IMR-90 (cell line): ENCODE measurements around the gene VEPH1. TPM values are rescaled to one million over a fixed set of nuclear protein-coding genes. Genes with fewer than 3 reads are reported as not detected.

Source experiments
- ATAC-seq: fragments of 200-7000 bp; cut with Tn5 transposase; 2 replicates; pipeline ENCODE4 v1.9.1; 2020; ENCODE audit warnings: low read depth, mild to moderate bottlenecking, moderate library complexity
- BruUV-seq: library from RNA; stranded (reverse); fragments of 400-500 nt; replicated peaks from 2 replicates; lab custom pipeline; 2021; lab: Mats Ljungman, UMichigan
- CTCF ChIA-PET: fragments of 300-600 bp; formaldehyde crosslinking; extraction: SDS; loops from one replicate; lab custom pipeline; 2021; ENCODE audit warnings: antibody characterized with exemption; lab: Yijun Ruan, JAX
- POLR2A ChIA-PET: fragments of 300-600 bp; sonication (Branson Sonifier 250); formaldehyde crosslinking; loops from one replicate; lab custom pipeline; 2022; ENCODE audit warnings: antibody characterized with exemption; ENCODE audit not compliant: unreplicated experiment; lab: Charles Lee
- DNase-seq: peaks from one replicate; pipeline ENCODE4 v3.0.0; 2013
- H2AFZ ChIP-seq: replicated peaks from 2 replicates; pipeline ENCODE3; 2013; ENCODE audit warnings: low read length, mild to moderate bottlenecking; ENCODE audit not compliant: poor library complexity
- H2AK5ac ChIP-seq: 2 replicates; pipeline ENCODE4 v1.6.1; 2013; ENCODE audit warnings: low read depth, low read length, inconsistent platforms
- H2AK9ac ChIP-seq: replicated peaks from 2 replicates; pipeline ENCODE3; 2013; ENCODE audit warnings: mild to moderate bottlenecking, low read depth, low read length, moderate library complexity; ENCODE audit not compliant: poor library complexity
- H2BK120ac ChIP-seq: 2 replicates; pipeline ENCODE4 v1.6.1; 2013; ENCODE audit warnings: low read depth, low read length, inconsistent platforms
- H2BK15ac ChIP-seq: 3 replicates; pipeline ENCODE4 v1.6.1; 2013; ENCODE audit warnings: low read depth, low read length, inconsistent platforms
- H2BK20ac ChIP-seq: 2 replicates; pipeline ENCODE4 v1.6.1; 2013; ENCODE audit warnings: low read depth, mild to moderate bottlenecking, inconsistent platforms, low read length, moderate library complexity
- H2BK5ac ChIP-seq: 2 replicates; pipeline ENCODE4 v1.6.1; 2013; ENCODE audit warnings: mild to moderate bottlenecking, low read depth, low read length, inconsistent platforms; ENCODE audit not compliant: poor library complexity, severe bottlenecking
- H3K14ac ChIP-seq: replicated peaks from 2 replicates; pipeline ENCODE4 v1.6.1; 2013; ENCODE audit warnings: low read depth, low read length, inconsistent platforms
- H3K18ac ChIP-seq: 2 replicates; pipeline ENCODE4 v1.6.1; 2013; ENCODE audit warnings: low read depth, low read length, control low read depth
- H3K23ac ChIP-seq: 2 replicates; pipeline ENCODE4 v1.6.1; 2013; ENCODE audit warnings: low read depth, low read length, inconsistent platforms
- H3K27ac ChIP-seq: 2 replicates; pipeline ENCODE4 v1.5.1; 2013; ENCODE audit warnings: mild to moderate bottlenecking, control low read depth, low read length; ENCODE audit not compliant: insufficient read depth
- H3K27me3 ChIP-seq: 2 replicates; pipeline ENCODE4 v1.6.1; 2013; ENCODE audit warnings: low read length; ENCODE audit not compliant: control insufficient read depth, insufficient read depth
- H3K36me3 ChIP-seq: 2 replicates; pipeline ENCODE4 v1.6.1; 2013; ENCODE audit warnings: low read length, mixed read lengths; ENCODE audit not compliant: control insufficient read depth, insufficient read depth
- H3K4ac ChIP-seq: 2 replicates; pipeline ENCODE4 v1.6.1; 2013; ENCODE audit warnings: low read depth, low read length, inconsistent platforms
- H3K4me1 ChIP-seq: 2 replicates; pipeline ENCODE4 v1.6.1; 2013; ENCODE audit warnings: low read length, mixed read lengths; ENCODE audit not compliant: control insufficient read depth, insufficient read depth
- H3K4me2 ChIP-seq: 2 replicates; pipeline ENCODE4 v1.6.1; 2013; ENCODE audit warnings: low read depth, mild to moderate bottlenecking, control low read depth, low read length, moderate library complexity
- H3K4me3 ChIP-seq: 2 replicates; pipeline ENCODE4 v1.5.1; 2013; ENCODE audit warnings: low read depth, mild to moderate bottlenecking, control low read depth, low read length, moderate library complexity; ENCODE audit not compliant: insufficient read depth
- H3K56ac ChIP-seq: 2 replicates; pipeline ENCODE4 v1.6.1; 2013; ENCODE audit warnings: low read length, inconsistent platforms; ENCODE audit not compliant: insufficient read depth; ENCODE audit errors: extremely low read depth
- H3K79me1 ChIP-seq, 2 experiments: 2 replicates each; pipeline ENCODE4 v1.6.1; 2013; ENCODE audit warnings: low read length in 2 of 2, inconsistent platforms in 1 of 2, low read depth in 1 of 2
- H3K9ac ChIP-seq: 2 replicates; pipeline ENCODE4 v1.6.1; 2013; ENCODE audit warnings: low read depth, low read length, control low read depth
- H3K9me1 ChIP-seq: 2 replicates; pipeline ENCODE4 v1.6.1; 2013; ENCODE audit warnings: low read length, inconsistent platforms; ENCODE audit not compliant: insufficient read depth
- H3K9me3 ChIP-seq: 2 replicates; pipeline ENCODE4 v1.6.1; 2013; ENCODE audit warnings: low read length; ENCODE audit not compliant: control insufficient read depth, insufficient read depth
- H4K20me1 ChIP-seq: 2 replicates; pipeline ENCODE4 v1.6.1; 2013; ENCODE audit warnings: low read length, inconsistent platforms; ENCODE audit not compliant: insufficient read depth
- H4K5ac ChIP-seq: 2 replicates; pipeline ENCODE4 v1.6.1; 2013; ENCODE audit warnings: mild to moderate bottlenecking, low read depth, low read length, control low read depth
- H4K8ac ChIP-seq, 2 experiments: 2 replicates each; pipeline ENCODE4 v1.6.1; 2013; ENCODE audit warnings: low read depth in 2 of 2, low read length in 2 of 2, control low read depth in 1 of 2, inconsistent platforms in 1 of 2
- H4K91ac ChIP-seq: 2 replicates; pipeline ENCODE4 v1.6.1; 2013; ENCODE audit warnings: low read depth, low read length, inconsistent platforms; ENCODE audit not compliant: insufficient read depth
- BHLHE40 ChIP-seq: fragments of 150-350 bp; IDR thresholded peaks from 2 replicates; pipeline ENCODE4 v1.6.1; 2016; ENCODE audit warnings: mild to moderate bottlenecking, low read depth, low read length
- CEBPB ChIP-seq: IDR thresholded peaks from 2 replicates; pipeline ENCODE4 v1.6.1; 2012; ENCODE audit warnings: low read depth, low read length, improper control_type of control experiment
- CHD1 ChIP-seq: IDR thresholded peaks from 2 replicates; pipeline ENCODE4 v1.6.1; 2012; ENCODE audit warnings: low read depth, low read length, improper control_type of control experiment
- ELK1 ChIP-seq: fragments of 150-350 bp; IDR thresholded peaks from 2 replicates; pipeline ENCODE4 v1.6.1; 2016; ENCODE audit warnings: low read depth, mild to moderate bottlenecking, low read length, moderate library complexity, borderline replicate concordance
- MAFK ChIP-seq: IDR thresholded peaks from 2 replicates; pipeline ENCODE4 v1.6.1; 2012; ENCODE audit warnings: low read depth, low read length, improper control_type of control experiment
- MAZ ChIP-seq: IDR thresholded peaks from 2 replicates; pipeline ENCODE4 v1.6.1; 2012; ENCODE audit warnings: low read depth, mild to moderate bottlenecking, low read length, improper control_type of control experiment, moderate library complexity, borderline replicate concordance
- MXI1 ChIP-seq: IDR thresholded peaks from 2 replicates; pipeline ENCODE4 v1.6.1; 2012; ENCODE audit warnings: low read depth, mild to moderate bottlenecking, low read length, moderate library complexity, borderline replicate concordance
- NFE2L2 ChIP-seq: fragments of 150-350 bp; IDR thresholded peaks from 2 replicates; pipeline ENCODE4 v1.6.1; 2016; ENCODE audit warnings: low read depth, mild to moderate bottlenecking, low read length
- POLR2A ChIP-seq: IDR thresholded peaks from 2 replicates; pipeline ENCODE4 v1.6.1; 2012; ENCODE audit warnings: mild to moderate bottlenecking, low read depth, low read length
- RAD21 ChIP-seq: IDR thresholded peaks from 2 replicates; pipeline ENCODE4 v1.6.1; 2012; ENCODE audit warnings: low read length, improper control_type of control experiment
- SMC3 ChIP-seq: fragments of 150-350 bp; IDR thresholded peaks from 2 replicates; pipeline ENCODE4 v1.6.1; 2016; ENCODE audit warnings: low read depth, mild to moderate bottlenecking, antibody characterized with exemption, low read length, moderate library complexity
- WGBS, 2 experiments: methylation state at CpG; one replicate each; pipeline versions ENCODE4 v1.1.5 to v1.1.7; 2013; ENCODE audit warnings: missing lambda C conversion rate in 2 of 2; ENCODE audit not compliant: insufficient read length in 1 of 2; ENCODE audit errors: extremely low coverage in 2 of 2; 5-methylcytosine and 5-hydroxymethylcytosine counted together
- dilution Hi-C: fragments of 300-500 bp; cut with HindIII; formaldehyde crosslinking; loops from one replicate; pipeline ENCODE4 v1.14.3; 2018; ENCODE audit warnings: low sequenced_read_pairs; ENCODE audit not compliant: unreplicated experiment
- in situ Hi-C: fragments of 300-500 bp; cut with MboI; formaldehyde crosslinking; loops from 3 replicates; pipeline ENCODE4 v1.14.3; 2019; ENCODE audit warnings: low sequenced_read_pairs, inconsistent platforms, mixed read lengths
- intact Hi-C: fragments of 100-400 bp; cut with micrococcal nuclease; formaldehyde crosslinking; loops from 2 replicates; pipeline ENCODE4 v1.10.0; 2022
- polyA plus RNA-seq, 3 experiments: library from polyadenylated mRNA; depleted of rRNA; stranded (reverse); fragments of >200 nt; gene quantifications; 2 replicates each; pipeline ENCODE4 v1.2.3, GENCODE V29; 2012; ENCODE audit warnings: low replicate concordance in 1 of 3
- total RNA-seq: library from RNA; depleted of rRNA; stranded (reverse); fragments of >200 nt; gene quantifications from 2 replicates; pipeline ENCODE4 v1.2.3, GENCODE V29; 2012
- TF ChIP-seq, protein P1 (sequence below): conservative IDR thresholded peaks from 2 replicates; pipeline ENCODE4 v1.5.1; 2012; ENCODE audit warnings: mild to moderate bottlenecking, low read depth, low read length, improper control_type of control experiment

The VEPH1 gene
- total and polyA plus RNA-seq, 2 of the 4 experiments (the other 2 are of a cell fraction), result 30.5 to 130 TPM

- Histone ChIP-seq H2BK5ac (no peak overlapping the region), H3K27ac (no peak overlapping the region), H2BK20ac (no peak overlapping the region), H4K8ac (no peak overlapping the region), H3K14ac (no peak overlapping the region), H3K23ac (no peak overlapping the region), H2BK15ac (no peak overlapping the region), H4K20me1 (no peaks in the 10 kb centered on the region), H4K5ac (no peak overlapping the region), H3K27me3 (no peaks in the 10 kb centered on the region), H3K56ac (no peak overlapping the region), H3K4me2 (no peak overlapping the region), H3K4me1 (peaks cover 2% of the 10 kb centered on the region), H3K9me1 (no peaks in the 10 kb centered on the region), H2AK5ac (no peak overlapping the region), H2BK120ac (no peak overlapping the region), H4K91ac (no peak overlapping the region), H3K36me3 (no peaks in the 10 kb centered on the region), H2AK9ac (no peak overlapping the region), H3K9me3 (no peaks in the 10 kb centered on the region), H3K79me1 (no peaks in the 10 kb centered on the region), H3K4ac (no peak overlapping the region), H3K4me3 (no peak overlapping the region), H3K9ac (no peak overlapping the region), H2AFZ (no peak overlapping the region), H3K18ac (no peak overlapping the region)
- dilution Hi-C loops, result no loop called here
- in situ Hi-C loops, result no loop called here
- ChIA-PET CTCF (no interaction called here), POLR2A (no interaction called here)
- ATAC-seq, result no peak
- no CpG with 5 or more reads among the region's 5 CpGs for WGBS, 2 experiments
- TF ChIP-seq BHLHE40 (no peak), NFE2L2 (no peak), SMC3 (no peak), POLR2A (no peak), MAZ (no peak), RAD21 (no peak), MXI1 (no peak), CEBPB (no peak), MAFK (no peak), ELK1 (no peak), CHD1 (no peak)
- TF ChIP-seq, protein P1, sequence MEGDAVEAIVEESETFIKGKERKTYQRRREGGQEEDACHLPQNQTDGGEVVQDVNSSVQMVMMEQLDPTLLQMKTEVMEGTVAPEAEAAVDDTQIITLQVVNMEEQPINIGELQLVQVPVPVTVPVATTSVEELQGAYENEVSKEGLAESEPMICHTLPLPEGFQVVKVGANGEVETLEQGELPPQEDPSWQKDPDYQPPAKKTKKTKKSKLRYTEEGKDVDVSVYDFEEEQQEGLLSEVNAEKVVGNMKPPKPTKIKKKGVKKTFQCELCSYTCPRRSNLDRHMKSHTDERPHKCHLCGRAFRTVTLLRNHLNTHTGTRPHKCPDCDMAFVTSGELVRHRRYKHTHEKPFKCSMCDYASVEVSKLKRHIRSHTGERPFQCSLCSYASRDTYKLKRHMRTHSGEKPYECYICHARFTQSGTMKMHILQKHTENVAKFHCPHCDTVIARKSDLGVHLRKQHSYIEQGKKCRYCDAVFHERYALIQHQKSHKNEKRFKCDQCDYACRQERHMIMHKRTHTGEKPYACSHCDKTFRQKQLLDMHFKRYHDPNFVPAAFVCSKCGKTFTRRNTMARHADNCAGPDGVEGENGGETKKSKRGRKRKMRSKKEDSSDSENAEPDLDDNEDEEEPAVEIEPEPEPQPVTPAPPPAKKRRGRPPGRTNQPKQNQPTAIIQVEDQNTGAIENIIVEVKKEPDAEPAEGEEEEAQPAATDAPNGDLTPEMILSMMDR, result no peak
- DNase-seq, result no peak
- intact Hi-C loops, result no loop called here
- no TSS peak for BruUV-seq
These were observed 269.3 kb downstream of the VEPH1 start for GRCh38 chr3:157233923-157234322.
